Activated naive CD4-positive, alpha-beta T cell treated with anti-CD3 and anti-CD28 coated beads, Interleukin-2, amount 50 U/mL, for 24 hours (primary cell): ENCODE measurements around the gene SPIC.

Experiments
- H3K27ac Mint-ChIP-seq: one replicate; pipeline ENCODE4 v1.8.0; 2021; ENCODE audit warnings: mild to moderate bottlenecking, mixed read lengths
- H3K27me3 Mint-ChIP-seq: one replicate; pipeline ENCODE4 v1.8.0; 2021; ENCODE audit warnings: mixed read lengths
- H3K36me3 Mint-ChIP-seq: one replicate; pipeline ENCODE4 v1.8.0; 2021; ENCODE audit warnings: mixed read lengths
- H3K4me1 Mint-ChIP-seq: one replicate; pipeline ENCODE4 v1.8.0; 2021; ENCODE audit warnings: mixed read lengths
- H3K4me3 Mint-ChIP-seq: one replicate; pipeline ENCODE4 v1.8.0; 2021; ENCODE audit warnings: mild to moderate bottlenecking, mixed read lengths
- H3K9me3 Mint-ChIP-seq: one replicate; pipeline ENCODE4 v1.8.0; 2021; ENCODE audit warnings: mixed read lengths

SPIC gene

GRCh38 chr12:101490286-101490920 is 15.3 kb downstream of the SPIC start:
- Mint-ChIP-seq H3K27me3 (peaks cover 8% of the 10 kb centered on the region), H3K4me3 (no peak overlapping the region), H3K4me1 (no peaks in the 10 kb centered on the region), H3K36me3 (no peaks in the 10 kb centered on the region), H3K9me3 (no peaks in the 10 kb centered on the region), H3K27ac (no peak overlapping the region)

DNA sequence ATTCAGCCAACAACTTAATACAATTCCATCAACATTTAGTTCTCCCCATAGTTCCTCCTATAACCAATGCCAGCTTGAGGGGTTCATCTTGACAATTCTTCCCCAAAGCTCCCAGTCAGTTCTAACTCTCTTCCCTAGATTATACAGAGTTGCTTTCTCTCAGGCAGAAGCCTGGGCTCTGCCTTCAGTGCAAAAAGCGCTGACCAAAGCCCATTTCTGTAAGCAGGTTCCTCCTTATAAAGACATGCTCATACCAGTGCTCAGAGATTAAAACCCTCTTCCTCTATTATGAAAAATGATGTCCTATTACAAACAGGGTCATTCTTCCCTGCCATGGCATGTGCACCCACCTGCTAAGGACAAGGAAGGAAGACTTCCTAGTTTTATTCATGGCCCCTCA is 16.2 kb downstream of the SPIC start:
- no peaks in the 10 kb centered on the region for H3K9me3 Mint-ChIP-seq
- no peaks in the 10 kb centered on the region for H3K36me3 Mint-ChIP-seq
- no peak overlapping the region for H3K4me3 Mint-ChIP-seq
- H3K27ac Mint-ChIP-seq = no peak overlapping the region
- no peaks in the 10 kb centered on the region for H3K4me1 Mint-ChIP-seq
- peaks cover 8% of the 10 kb centered on the region for H3K27me3 Mint-ChIP-seq

- Mint-ChIP-seq H3K9me3 (no peaks in the 10 kb centered on the region), H3K4me3 (no peak overlapping the region), H3K36me3 (no peaks in the 10 kb centered on the region), H3K4me1 (no peaks in the 10 kb centered on the region), H3K27me3 (peaks cover 9% of the 10 kb centered on the region), H3K27ac (no peak overlapping the region)
Observed at GRCh38 chr12:101493556-101493955, 18.4 kb downstream of the SPIC start.

DNA sequence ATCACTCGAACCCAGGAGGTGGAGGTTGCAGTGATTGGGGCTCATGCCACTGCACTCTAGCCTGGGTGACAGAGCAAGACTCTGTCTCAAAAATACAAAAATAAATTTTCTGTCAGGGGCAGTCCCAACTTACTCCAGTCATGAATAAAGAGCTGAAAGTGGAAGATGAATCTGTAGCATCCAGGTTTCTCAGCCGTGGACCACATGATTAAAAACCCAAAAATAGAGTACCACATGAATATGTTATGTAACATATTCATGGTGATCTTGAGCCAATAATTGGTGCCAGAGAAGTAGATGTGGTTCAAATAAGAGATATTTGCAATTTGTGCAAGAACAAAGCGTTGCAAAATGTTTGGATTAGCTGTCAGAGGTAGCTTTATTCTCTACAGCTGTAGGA is 23.1 kb downstream of the SPIC start:
- H3K36me3 Mint-ChIP-seq = no peaks in the 10 kb centered on the region
- H3K27me3 Mint-ChIP-seq = peaks cover 4% of the 10 kb centered on the region
- H3K4me1 Mint-ChIP-seq = no peaks in the 10 kb centered on the region
- no peaks in the 10 kb centered on the region for H3K9me3 Mint-ChIP-seq
- H3K27ac Mint-ChIP-seq = no peak overlapping the region
- H3K4me3 Mint-ChIP-seq = no peak overlapping the region

DNA sequence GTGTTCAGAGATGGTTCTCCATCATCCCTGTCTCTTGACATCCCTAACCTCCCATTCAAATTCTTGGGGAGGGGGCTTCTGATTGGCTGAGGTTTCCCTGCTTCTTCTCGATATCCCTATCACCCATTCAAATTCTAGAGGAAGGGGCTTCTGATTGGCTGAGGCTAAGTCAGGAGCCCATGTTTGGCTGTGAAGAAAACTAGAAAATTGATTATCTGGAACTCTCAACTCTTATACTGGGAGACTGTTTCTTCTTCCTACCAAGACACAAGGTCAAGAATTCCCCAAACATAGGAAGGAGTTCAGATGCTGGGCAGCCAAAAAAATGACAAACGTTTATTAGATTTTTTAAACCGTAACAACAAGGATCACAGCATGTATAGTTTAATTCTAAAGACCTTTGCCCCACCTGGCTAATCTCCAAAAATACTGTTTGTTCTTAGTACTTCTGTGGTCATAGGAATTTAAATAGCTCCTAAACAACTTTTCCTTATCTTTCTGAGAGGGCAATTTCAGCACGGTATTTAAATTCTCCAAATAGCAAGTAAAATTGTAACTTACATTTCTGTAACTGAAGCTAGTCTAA is 26.4 kb downstream of the SPIC start:
- Mint-ChIP-seq H3K36me3 (no peaks in the 10 kb centered on the region), H3K4me3 (no peak overlapping the region), H3K4me1 (no peaks in the 10 kb centered on the region), H3K9me3 (no peaks in the 10 kb centered on the region), H3K27me3 (peaks cover 6% of the 10 kb centered on the region), H3K27ac (no peak overlapping the region)

- Mint-ChIP-seq H3K36me3 (no peaks in the 10 kb centered on the region), H3K4me1 (no peaks in the 10 kb centered on the region), H3K9me3 (no peaks in the 10 kb centered on the region), H3K27me3 (peaks cover 4% of the 10 kb centered on the region), H3K27ac (no peak overlapping the region), H3K4me3 (no peak overlapping the region)
Observed at GRCh38 chr12:101521136-101521535, 46.0 kb downstream of the SPIC start.

DNA sequence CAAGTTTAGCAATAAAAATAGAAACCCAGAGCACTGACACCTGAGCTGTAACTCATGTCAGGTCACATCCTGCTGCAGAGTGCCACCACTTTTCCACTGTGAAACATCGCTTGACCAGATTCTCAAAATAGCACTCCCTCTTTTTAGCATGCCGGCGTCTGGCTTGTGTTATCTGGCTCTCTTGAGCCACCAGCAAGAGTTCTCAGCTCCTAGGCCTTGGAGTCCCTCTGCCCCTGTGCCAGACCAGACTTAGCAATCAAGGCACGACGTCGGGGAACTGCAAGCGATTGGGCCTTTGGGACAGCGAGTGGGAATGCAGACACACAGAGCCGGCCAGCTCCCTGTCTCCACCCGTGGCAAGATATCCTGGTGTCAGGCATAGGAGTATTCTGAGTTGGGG is 52.5 kb downstream of the SPIC start:
- H3K27me3 Mint-ChIP-seq = peaks cover 6% of the 10 kb centered on the region
- no peaks in the 10 kb centered on the region for H3K4me1 Mint-ChIP-seq
- H3K36me3 Mint-ChIP-seq = no peaks in the 10 kb centered on the region
- no peak overlapping the region for H3K4me3 Mint-ChIP-seq
- H3K9me3 Mint-ChIP-seq = no peaks in the 10 kb centered on the region
- H3K27ac Mint-ChIP-seq = no peak overlapping the region

DNA sequence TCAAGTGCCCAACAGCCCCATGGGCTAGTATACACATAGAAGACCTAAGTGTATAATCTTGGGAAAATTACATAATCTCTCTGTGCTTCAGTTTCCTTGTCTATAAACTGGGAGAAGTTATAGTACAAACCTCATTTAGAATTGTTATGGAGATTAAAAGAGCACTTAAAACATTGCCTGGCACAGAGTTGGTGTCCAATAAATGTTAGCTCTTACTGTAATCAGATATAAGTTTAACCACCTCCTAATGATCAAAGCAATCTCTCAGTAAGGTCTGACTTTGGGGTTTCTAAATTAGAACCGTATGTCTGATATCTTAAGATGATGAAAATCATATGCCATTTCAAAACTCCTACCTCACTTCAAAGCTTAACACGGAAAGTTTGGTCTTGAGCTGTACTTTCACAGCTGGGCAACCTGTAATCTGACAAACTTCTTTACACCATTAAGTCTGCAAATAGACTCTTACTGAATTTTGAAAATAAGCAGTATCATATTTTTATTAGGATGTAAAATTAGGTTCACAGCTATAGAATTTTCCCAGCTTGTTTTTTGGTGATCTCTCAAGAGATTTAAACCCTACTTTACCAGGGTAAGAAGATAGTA is 61.0 kb downstream of the SPIC start:
- Mint-ChIP-seq H3K9me3 (no peaks in the 10 kb centered on the region), H3K27me3 (peaks cover 2% of the 10 kb centered on the region), H3K4me1 (no peaks in the 10 kb centered on the region), H3K27ac (no peak overlapping the region), H3K36me3 (no peaks in the 10 kb centered on the region), H3K4me3 (no peak overlapping the region)
